Stromal cell of bone marrow (primary cell): ENCODE results near the gene KLHL34.

Experiments
- DNase-seq: peaks from one replicate; pipeline ENCODE4 v3.0.0-alpha.2; 2012; ENCODE audit warnings: low read depth

The KLHL34 gene

DNA sequence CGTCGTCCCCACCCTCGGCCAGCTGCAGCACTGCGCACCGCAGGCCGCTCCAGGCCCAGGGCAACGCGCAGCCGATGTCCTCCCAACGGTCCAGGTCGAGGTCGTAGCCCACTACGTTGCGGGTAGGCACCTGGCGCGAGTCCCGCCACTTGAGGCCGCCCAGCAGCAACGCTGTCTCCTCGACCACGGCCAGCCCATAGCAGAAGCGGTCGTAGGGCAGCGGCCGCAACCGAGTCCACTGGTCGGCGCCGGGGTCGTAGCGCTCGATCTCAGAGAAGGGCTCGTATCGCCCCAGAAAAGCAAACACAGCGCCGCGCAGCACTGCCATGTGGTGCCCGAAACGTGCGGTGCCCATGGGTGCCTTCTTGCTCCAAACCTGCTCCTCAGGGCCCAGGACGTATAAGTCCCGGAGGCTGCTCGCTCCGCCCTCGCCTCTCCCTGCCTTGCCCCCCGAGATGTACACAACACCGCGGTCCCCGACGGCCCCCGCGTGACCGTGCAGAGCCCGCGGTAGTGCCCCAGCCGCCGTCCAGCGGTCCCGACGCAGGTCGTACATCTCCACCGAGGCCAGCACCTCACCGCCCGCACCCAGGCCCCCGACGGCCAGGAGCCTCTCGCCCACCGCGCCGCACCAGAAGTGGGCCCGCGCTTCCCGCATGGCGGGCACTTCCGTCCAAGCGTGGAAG is 2.1 kb downstream of the KLHL34 start:
- no peak for DNase-seq

DNA sequence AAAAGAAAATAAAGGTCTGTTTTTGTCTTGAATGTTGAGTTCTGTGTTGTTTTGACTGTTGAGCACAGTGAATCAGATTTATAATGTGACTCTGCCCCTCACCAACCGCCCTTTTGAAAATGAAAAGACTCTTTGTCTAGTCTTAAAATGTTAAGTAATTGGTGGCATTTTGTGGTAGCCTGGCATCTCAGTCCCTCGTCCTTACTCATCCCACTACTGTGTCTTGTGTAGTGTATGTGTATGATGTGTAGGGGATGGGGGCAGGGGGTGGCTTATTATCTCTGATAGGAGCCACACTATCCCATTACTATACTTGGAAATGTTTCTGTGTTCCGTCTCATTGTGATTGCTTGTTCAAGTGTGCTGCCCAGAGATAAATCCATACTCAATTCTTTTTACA is 12.2 kb downstream of the KLHL34 start:
- DNase-seq = no peak

DNA sequence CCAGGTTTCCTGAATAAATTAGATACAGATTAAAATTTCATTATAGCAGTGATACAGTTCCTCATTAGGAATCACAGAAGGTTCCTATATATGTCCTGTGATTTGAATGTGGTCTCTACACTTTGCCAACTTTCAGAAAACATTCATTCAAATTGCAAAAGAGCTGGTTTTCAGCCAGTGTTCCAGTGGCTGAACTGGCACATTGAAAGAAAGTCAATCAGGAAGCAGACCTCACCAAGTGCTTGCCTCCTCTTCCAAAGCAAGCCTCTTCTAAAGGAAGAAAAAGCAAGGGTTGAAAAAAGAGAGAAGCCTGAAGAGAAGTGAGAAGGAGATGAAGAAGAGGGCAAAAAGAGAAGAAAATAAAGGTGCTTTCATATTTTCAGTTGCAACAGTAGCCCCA is 12.7 kb downstream of the KLHL34 start:
- DNase-seq = peak; percentile 13

DNA sequence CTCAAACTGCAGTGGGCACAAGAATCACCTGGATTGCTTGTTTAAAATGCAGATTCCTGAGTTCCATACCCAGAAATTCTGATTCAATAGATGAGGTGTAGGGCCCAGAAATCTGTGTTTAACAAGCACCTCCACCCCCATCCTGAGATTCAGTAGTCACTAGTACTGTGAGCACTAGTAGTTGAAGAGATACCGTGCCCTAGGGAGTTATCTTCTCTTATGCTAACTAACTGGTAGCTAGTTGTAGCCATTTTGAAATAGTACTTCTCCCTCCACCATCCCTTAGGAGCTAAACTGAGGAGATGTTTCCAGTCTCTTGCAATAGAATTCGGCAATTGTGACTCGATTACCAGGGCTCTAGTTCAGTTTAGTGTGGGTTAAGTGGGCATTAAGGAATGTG is 18.4 kb downstream of the KLHL34 start:
- DNase-seq = no peak

DNA sequence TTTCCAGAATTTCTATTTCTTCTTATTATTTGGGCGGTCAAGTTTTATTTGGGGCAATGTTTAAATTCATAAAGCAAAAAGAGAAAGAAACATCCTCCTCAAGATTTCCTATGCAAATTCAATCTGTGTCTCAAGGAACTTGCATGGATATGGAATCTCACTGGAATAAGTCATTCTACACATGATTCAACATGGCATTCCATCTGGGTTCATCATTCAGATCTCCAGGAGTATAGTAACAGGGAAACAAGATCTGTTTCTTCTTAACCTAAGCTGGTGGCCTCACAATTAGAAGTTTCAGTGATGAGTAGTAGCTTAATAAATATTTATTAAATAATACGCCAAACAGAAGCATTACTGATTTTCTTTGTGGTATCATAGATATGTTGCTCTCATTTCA is 19.8 kb downstream of the KLHL34 start:
- DNase-seq = peak; percentile 37

DNA sequence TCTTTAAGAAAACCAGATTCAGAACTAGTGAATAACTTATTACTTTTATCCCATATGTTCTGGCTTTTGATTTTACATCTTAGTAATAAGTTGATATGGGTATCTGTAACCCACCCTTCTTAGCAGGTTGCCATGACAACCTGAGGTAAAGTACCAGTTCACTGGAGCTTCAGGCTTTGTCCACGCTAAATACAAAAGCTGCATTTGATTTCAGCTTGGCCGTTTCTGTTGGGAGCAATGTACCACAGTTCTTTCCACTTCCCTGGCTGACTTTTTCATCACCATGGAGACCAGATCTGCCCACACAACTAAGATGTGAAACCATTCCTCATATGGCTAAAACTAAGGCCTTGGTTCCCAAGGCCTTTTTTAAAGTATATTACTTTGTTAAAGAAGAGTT is 26.1 kb downstream of the KLHL34 start:
- peak; percentile 33 for DNase-seq

DNA sequence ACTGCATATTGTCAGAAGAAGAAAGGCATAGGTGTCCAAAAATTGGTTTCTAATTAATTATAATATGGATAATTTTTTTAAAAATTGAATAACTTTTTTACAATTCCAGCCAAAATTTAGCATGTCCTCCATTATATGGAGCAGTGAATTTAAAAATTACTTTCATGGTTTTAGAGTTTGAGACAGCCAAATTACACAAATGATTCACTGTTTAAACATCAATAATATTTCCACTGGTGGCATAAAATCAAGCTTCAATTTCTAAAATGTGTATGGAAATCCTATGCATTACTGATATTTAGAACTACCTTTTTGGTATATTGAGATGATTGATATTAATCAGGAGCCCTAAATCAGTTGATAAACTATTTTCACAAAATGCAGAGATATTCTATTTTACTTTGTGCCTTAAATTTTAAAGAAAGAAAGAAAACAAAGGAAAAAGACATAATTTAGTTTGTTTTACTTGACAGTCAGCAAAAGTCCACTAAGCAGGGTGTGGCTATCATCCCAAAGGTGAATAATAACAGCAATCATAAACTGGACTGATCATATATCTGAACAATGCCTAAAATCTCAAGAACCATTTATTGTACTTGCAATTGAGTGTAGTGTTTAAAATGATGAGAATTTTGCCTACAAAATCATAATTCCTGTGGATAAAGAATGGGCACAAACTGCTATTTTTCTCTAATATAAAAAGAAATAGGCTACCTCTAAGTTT is 34.2 kb downstream of the KLHL34 start:
- no peak for DNase-seq

DNA sequence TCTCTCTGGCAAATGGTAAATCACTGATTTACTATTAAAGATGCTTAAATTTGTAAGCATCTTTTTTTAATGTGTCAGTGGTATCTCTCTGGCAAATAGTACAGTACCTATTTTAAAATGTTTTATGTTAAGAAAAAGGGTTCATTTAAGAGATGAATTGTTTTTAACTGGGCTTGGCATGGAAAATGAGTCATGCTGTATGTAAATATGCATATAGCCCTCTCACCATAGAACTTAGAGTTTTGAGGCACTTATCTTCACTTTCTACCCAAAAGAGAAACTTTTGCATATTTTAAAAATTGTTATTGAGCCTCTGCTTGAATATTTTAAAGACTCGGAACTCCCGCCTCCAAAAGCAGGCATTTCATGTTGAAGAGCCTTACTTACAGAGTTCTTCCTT is 37.9 kb downstream of the KLHL34 start:
- no peak for DNase-seq

DNA sequence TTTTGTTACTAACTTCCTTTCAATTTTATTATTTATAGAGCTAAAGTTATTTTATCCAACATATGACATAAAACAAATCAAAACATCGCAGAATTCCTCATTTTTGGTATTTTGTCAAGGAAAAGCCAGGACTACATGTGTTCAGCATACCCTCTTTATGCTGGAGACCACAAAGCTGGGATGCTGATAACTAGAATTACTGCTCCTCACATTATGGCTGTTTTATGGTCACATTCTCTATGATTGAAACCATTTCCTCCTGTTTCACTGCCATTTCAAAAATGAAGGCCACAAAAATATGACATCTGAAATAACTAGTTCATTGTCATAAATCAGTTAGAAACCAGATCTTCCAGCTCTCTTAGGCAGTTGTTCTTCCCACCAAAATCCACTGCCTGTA is 41.7 kb downstream of the KLHL34 start:
- DNase-seq = no peak

DNA sequence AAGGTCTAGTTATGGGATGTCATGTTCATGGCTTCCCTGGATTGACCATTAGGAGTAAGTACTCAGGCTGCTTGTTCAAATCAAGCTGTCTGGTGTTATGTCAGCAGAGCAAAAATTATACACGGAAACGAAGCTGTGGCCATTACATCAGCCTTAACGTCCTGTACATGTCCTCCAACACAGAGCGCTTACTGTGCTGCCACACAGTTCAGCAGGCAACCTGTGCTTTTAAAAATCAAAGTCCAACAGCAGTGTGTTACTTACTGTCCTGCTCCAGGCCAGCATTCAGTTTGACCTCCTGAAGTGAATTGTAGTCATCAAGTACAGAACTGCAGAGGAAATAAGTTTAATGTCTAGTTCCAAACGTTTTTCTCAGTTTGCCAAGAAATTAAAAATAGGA is 46.0 kb downstream of the KLHL34 start:
- DNase-seq = no peak

DNA sequence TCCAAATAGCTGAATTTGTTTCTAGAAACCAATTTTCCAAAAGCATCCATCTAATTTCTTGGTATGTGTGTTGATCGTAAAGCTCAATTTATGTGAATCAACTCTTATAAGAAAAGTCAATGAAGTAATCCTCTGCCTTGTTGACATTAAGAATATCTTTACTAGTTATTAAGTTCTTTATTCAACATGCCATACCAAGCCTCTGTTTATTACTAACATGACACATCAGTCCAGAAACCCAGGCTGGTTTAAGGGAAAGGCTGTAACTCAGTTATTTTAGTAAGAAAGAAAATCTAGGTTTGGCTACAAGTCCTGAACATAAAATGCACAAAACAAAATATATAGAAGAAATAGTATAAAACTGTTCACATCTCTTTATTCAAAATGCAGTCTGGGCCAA is 48.0 kb downstream of the KLHL34 start:
- DNase-seq = no peak

DNA sequence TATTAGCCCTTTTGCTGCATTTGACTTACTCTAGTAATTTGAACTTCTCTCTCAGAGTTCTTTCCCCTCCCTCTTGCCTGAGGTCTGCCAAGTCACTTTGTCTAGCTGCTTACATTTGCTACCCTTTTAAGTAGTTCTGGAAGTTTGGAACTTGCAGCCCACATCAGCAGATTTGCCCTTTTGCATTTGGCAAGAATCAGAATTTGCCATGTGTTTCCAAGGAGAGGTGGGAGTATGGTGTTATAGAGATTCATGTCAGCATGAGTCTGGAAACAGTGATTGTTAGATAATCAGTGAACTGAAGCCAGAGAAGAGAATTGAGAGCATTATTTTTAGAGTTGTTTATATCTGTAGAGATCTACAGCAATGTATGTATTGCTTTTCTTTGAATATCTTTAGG is 52.1 kb downstream of the KLHL34 start:
- no peak for DNase-seq
